ACC112 (cell line): ENCODE data around the gene KRCC1.
"Not testable (repeated sequence)": the region's sequence is repeated elsewhere in the genome, so short reads cannot be mapped to it uniquely, and the experiment has no call there.

Experiments
- H2AFZ ChIP-seq: fragments of 200-600 bp; sonication (generic); one replicate; pipeline ENCODE4 v1.6.0; 2017; ENCODE audit warnings: antibody characterized with exemption, low read length; ENCODE audit not compliant: unreplicated experiment
- H3K27ac ChIP-seq: fragments of 200-600 bp; sonication (generic); 2 replicates; pipeline ENCODE4 v1.5.1; 2014; ENCODE audit warnings: low read depth, mild to moderate bottlenecking, antibody characterized with exemption, low read length, moderate library complexity
- H3K27me3 ChIP-seq: fragments of 200-600 bp; sonication (generic); 2 replicates; pipeline ENCODE4 v1.6.1; 2014; ENCODE audit warnings: mild to moderate bottlenecking, antibody characterized with exemption, low read length, moderate library complexity, mixed read lengths; ENCODE audit not compliant: insufficient read depth
- H3K36me3 ChIP-seq: fragments of 200-600 bp; sonication (generic); 2 replicates; pipeline ENCODE4 v1.6.1; 2016; ENCODE audit warnings: mild to moderate bottlenecking, antibody characterized with exemption, low read length, moderate library complexity, mixed read lengths; ENCODE audit not compliant: insufficient read depth
- H3K4me1 ChIP-seq: fragments of 200-600 bp; sonication (generic); one replicate; pipeline ENCODE4 v1.6.1; 2016; ENCODE audit warnings: low read length, mixed read lengths; ENCODE audit not compliant: insufficient read depth, unreplicated experiment, control insufficient read depth
- H3K4me3 ChIP-seq: fragments of 200-600 bp; sonication (generic); 2 replicates; pipeline ENCODE4 v1.5.1; 2014; ENCODE audit warnings: mild to moderate bottlenecking, low read depth, low read length
- H3K79me2 ChIP-seq: fragments of 200-600 bp; sonication (generic); one replicate; pipeline ENCODE4 v1.6.0; 2016; ENCODE audit warnings: low read length; ENCODE audit not compliant: control insufficient read depth, unreplicated experiment, insufficient read depth

KRCC1 gene

DNA sequence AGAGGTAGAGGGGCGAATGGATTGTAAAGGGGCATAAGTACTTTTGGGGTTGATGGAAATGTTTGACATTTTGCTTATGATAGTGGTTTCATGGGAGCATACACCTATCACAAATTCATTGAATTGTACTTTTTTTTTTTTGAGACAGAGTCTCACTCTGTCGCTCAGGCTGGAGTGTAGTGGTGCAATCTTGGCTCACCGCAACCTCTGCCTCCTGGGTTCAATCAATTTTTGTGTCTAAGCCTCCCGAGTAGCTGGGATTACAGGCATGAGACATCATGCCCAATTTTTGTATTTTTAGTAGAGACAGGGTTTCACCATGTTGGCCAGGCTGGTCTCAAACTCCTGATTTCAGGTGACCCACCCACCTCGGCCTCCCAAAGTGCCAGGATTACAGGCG lies 10.0 kb downstream of the KRCC1 start:
- H3K27ac ChIP-seq, H3K4me3 ChIP-seq, H3K36me3 ChIP-seq, H3K27me3 ChIP-seq, H3K4me1 ChIP-seq, H2AFZ ChIP-seq: not testable (repeated sequence)
- peaks cover 21% of the 10 kb centered on the region for H3K79me2 ChIP-seq

DNA sequence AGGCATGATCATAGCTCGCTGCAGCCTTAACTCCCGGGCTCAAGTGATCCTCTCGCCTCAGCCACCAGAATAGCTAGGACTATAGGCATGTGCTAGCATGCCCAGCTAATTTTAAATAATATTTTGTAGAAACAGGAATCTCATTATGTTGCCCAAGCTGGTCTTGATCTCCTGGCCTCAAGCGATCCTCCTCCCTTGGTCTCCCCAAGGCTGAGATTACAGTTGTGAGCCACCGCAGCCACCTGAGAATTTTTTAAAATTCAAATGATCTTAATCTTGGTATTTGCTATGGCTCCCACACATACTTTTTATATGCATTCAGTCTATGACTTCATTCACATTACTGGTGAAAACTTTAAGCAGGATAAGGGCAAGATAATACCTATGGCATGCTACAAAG lies 13.1 kb downstream of the KRCC1 start:
- Histone ChIP-seq H3K27me3 (no peaks in the 10 kb centered on the region), H3K27ac (no peak overlapping the region), H3K4me1 (peaks cover 32% of the 10 kb centered on the region), H3K4me3 (no peak overlapping the region), H3K36me3 (no peaks in the 10 kb centered on the region; the same call in 1 of the 2 replicates), H3K79me2 (peaks cover 20% of the 10 kb centered on the region), H2AFZ (no peak overlapping the region)

DNA sequence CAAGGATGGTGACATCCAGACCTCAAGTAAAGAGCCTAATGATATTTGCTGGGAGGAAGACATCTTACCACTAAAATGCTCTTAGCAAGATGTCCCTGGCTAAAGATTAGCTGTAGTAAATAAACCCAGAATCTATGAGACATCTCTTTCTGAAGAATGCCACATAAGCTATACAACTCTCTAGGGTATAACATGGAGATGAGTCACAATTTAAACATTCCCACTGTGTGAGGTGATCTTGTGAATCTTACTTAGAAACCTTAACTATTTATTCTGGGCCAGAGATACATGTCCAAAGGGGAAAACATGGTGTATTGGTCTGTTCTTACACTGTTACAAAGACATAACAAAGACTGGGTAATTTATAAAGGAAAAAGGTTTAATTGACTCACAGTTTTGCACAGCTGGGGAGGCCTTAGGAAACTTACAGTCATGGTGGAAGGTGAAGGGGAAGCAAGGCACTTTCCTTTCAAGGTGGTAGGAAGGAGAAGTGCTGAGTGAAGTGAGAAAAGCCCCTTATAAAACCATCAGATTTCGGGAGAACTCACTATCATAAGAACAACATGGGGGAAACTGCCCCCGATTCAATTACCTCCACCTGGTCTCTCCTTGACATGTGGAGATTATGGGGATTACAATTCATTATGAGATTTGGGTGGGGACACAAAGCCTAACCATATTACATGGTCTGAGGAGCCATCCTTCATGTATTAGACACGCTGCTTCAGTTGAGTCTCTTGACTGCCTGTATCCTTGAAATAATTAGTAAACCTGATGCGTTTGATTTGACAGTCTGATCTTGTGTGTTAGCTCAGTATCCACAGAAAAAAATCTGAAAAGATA lies 17.1 kb downstream of the KRCC1 start:
- Histone ChIP-seq H3K27ac (peak overlapping the region; percentile 93), H3K79me2 (peaks cover 18% of the 10 kb centered on the region)

DNA sequence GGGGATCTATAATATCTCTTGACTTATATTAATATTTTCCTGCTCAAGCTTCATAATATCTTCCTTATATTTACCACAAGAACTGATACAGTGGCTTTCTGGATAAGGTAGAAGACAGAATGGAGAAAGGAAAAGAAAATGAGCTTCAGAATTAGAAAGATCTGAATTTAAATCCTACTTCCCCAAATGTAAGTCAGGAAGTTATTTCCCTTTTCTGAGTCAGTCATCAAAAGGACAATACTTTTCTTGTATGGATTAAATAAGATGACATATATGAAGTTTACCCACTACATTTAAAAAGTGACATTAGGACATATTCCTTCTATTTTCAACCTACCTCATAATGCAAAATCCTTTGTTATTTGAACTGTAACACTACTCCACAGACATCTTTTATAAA lies 19.0 kb downstream of the KRCC1 start:
- peak overlapping the region; percentile 9 for H2AFZ ChIP-seq
- H3K36me3 ChIP-seq, result peaks cover 31% of the 10 kb centered on the region
- no peak overlapping the region for H3K4me3 ChIP-seq
- H3K27ac ChIP-seq, result peak overlapping the region; percentile 43
- H3K27me3 ChIP-seq, result no peaks in the 10 kb centered on the region
- peaks cover 37% of the 10 kb centered on the region for H3K4me1 ChIP-seq
- H3K79me2 ChIP-seq, result peaks cover 15% of the 10 kb centered on the region

More for the DNA sequence above, 17.1 kb downstream of the KRCC1 start:
- Histone ChIP-seq H3K27me3 (no peaks in the 10 kb centered on the region), H3K4me1 (peaks cover 46% of the 10 kb centered on the region), H3K4me3 (0 out of 2 replicates have a peak overlapping the region, but pooled peaks have one; percentile 0), H3K36me3 (peaks cover 21% of the 10 kb centered on the region), H2AFZ (peak overlapping the region; percentile 11)

DNA sequence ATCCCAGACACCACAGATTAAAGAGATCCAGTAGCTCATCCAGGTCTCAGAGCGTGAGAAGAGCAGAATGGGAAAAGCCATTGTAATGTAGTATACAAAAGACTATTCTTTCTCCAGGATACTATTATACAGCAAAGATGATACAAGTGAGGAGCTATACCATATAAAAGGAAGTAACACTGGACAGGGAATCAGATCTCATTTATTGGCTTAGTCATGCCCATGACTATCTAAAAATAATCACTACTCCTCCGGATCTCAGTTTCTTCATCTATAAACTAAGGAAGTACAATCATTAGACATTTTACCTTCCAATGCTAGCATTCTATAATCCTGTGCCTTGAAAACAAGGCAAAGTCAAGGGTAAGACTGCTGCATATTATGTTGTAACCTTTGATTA lies 19.4 kb downstream of the KRCC1 start:
- no peak overlapping the region for H3K4me3 ChIP-seq
- H2AFZ ChIP-seq, result peak overlapping the region; percentile 9
- H3K79me2 ChIP-seq, result peaks cover 15% of the 10 kb centered on the region
- peaks cover 31% of the 10 kb centered on the region for H3K36me3 ChIP-seq
- H3K4me1 ChIP-seq, result peaks cover 37% of the 10 kb centered on the region
- peak overlapping the region; percentile 43 for H3K27ac ChIP-seq
- H3K27me3 ChIP-seq, result no peaks in the 10 kb centered on the region

DNA sequence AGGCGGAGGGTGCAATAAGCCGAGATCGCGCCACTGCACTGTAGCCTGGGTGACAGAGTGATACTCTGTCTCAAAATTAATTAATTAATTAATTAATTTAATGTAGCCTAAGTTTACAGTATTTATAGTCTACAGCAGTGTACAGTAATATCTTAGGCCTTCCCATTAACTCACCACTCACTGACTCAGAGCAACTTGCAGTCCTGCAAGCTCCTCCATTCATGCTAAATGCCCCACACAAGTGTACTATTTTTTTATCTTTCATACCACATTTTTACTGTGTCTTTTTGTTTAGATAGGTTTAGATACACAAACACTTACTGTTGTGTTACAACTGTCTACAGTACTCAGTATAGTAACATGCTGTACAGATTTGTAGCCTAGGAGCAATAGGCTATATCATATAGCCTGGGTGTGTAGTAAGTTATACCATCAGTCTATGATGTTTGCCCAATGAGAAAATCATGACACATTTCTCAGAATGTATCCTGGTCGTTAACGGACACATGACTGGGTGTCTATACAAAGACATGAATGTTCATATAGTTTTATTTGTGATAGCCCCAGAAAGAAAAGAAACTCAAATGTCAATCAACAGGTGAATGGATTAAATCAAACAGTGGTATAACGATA lies 23.4 kb downstream of the KRCC1 start:
- no peaks in the 10 kb centered on the region for H3K27me3 ChIP-seq
- peaks cover 12% of the 10 kb centered on the region for H3K79me2 ChIP-seq
- no peak overlapping the region for H2AFZ ChIP-seq
- peaks cover 55% of the 10 kb centered on the region for H3K36me3 ChIP-seq
- H3K4me3 ChIP-seq, result no peak overlapping the region
- no peak overlapping the region for H3K27ac ChIP-seq
- peaks cover 13% of the 10 kb centered on the region for H3K4me1 ChIP-seq

DNA sequence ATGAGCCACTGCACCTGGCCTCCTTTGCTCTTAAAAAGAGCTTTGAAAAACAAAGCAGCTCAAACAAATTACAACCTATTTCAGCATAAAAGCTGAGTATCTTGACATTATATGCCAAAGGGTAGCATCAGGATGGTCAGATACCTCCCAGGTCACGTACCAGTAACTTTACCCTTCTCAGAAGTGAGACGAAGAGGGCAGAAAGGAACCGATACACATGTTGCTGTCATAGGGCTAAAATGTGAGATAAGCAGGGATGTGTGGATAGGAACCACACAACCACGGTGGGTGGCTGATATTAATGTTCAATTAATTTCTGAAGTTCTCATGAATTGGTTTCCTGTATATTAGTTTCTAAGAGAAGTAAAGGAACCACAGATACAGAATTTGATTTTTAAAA lies 26.7 kb downstream of the KRCC1 start:
- Histone ChIP-seq H3K27ac (no peak overlapping the region), H2AFZ (no peak overlapping the region), H3K4me3 (no peak overlapping the region), H3K36me3 (peaks cover 37% of the 10 kb centered on the region), H3K79me2 (no peaks in the 10 kb centered on the region), H3K4me1 (no peaks in the 10 kb centered on the region), H3K27me3 (no peaks in the 10 kb centered on the region)

DNA sequence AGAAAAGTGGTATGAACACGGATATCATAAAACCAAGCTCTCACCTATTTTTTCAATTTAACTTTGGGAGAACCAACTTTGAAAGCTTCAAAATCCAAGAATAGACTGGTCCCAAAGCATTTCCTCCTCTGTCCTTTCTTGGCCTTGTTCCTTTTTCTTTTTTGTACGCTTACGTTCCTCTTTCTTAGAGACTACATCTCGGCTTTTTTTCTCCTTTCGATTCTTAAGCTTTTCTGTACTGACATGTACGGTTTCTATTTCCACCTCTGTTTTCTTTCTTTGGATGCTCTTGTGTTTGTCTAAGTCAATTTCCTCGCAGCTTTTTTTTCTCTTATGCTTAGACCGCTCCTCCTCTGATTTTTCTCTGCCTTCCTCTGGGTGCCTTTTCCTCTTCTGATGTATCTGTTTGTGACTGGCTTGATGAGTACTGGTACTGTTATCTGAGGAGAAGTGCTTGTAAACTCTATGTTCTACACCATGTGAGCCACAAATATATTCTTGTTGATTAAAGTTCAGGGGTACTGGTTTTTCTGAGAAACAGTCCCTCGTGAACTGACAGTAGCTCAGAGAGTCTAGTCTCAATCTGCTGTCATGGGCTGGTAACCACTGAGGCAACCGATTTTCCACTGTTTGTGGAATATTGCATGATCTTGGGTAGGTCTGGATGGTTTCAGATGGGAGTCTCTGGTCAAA lies 27.7 kb downstream of the KRCC1 start:
- Histone ChIP-seq H3K79me2 (no peaks in the 10 kb centered on the region), H2AFZ (no peak overlapping the region), H3K27me3 (no peaks in the 10 kb centered on the region), H3K4me3 (no peak overlapping the region), H3K4me1 (no peaks in the 10 kb centered on the region), H3K27ac (no peak overlapping the region), H3K36me3 (peaks cover 31% of the 10 kb centered on the region)

DNA sequence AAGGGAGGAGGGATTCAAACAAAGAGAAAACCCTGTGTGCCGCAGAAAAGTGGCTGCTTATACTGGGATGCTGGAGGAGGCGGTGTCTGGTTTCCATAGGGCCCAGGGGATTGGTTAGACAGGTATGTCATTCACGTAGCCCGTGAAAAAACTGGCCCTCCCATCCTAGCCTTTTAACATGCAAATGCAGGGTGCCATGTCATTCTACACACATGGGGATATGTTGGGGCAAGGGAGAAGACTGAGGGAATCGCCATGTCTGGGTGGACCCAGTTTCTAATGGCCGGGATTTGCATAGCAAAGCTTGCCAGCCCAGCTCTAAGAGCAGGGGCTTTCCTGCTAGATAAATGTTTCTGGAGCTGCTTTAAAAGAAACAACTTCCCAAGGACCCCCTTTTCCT lies 31.1 kb downstream of the KRCC1 start:
- Histone ChIP-seq H3K27me3 (no peaks in the 10 kb centered on the region), H3K4me3 (no peak overlapping the region), H3K27ac (no peak overlapping the region), H3K79me2 (no peaks in the 10 kb centered on the region), H3K4me1 (no peaks in the 10 kb centered on the region), H3K36me3 (peaks cover 15% of the 10 kb centered on the region), H2AFZ (no peak overlapping the region)

DNA sequence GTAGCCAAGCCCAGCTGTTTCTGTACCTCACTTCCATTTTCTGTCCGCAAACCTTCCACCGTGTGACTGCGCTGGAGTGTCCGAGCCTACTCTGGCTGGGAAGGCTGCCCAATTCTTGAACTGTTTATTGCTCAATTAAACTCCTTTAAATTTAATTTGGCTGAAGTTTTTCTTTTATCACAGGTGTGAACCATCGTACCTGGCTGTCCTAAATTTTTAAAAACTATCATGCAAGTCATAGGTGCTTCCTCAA lies 33.0 kb downstream of the KRCC1 start:
- Histone ChIP-seq H3K4me3 (no peak overlapping the region), H3K27me3 (no peaks in the 10 kb centered on the region), H3K4me1 (no peaks in the 10 kb centered on the region), H2AFZ (no peak overlapping the region), H3K79me2 (no peaks in the 10 kb centered on the region), H3K36me3 (peaks cover 4% of the 10 kb centered on the region; the same call in 1 of the 2 replicates), H3K27ac (no peak overlapping the region)
